Measurements from ENCODE around the gene KRTAP9-8.
"Not testable (repeated sequence)": the region's sequence is repeated elsewhere in the genome, so short reads cannot be mapped to it uniquely, and the experiment has no call there.

DNA sequence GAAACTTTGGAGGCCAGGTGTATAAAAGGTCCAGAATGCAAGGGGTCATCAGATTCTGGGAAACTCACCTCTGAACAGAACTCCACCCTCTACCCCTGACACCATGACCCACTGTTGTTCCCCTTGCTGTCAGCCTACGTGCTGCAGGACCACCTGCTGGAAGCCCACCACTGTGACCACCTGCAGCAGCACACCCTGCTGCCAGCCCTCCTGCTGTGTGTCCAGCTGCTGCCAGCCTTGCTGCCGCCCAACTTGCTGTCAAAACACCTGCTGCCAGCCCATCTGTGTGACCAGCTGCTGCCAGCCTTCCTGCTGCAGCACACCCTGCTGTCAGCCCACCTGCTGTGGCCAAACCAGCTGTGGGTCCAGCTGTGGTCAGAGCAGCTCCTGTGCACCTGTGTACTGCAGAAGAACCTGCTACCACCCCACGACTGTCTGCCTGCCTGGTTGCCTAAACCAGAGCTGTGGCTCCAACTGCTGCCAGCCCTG is at the start of gene KRTAP9-8:
- TF ChIP-seq, protein P1, sequence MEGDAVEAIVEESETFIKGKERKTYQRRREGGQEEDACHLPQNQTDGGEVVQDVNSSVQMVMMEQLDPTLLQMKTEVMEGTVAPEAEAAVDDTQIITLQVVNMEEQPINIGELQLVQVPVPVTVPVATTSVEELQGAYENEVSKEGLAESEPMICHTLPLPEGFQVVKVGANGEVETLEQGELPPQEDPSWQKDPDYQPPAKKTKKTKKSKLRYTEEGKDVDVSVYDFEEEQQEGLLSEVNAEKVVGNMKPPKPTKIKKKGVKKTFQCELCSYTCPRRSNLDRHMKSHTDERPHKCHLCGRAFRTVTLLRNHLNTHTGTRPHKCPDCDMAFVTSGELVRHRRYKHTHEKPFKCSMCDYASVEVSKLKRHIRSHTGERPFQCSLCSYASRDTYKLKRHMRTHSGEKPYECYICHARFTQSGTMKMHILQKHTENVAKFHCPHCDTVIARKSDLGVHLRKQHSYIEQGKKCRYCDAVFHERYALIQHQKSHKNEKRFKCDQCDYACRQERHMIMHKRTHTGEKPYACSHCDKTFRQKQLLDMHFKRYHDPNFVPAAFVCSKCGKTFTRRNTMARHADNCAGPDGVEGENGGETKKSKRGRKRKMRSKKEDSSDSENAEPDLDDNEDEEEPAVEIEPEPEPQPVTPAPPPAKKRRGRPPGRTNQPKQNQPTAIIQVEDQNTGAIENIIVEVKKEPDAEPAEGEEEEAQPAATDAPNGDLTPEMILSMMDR (IDR thresholded peaks at IDR 0.05; ENCODE audit: insufficient read depth, low read length), result not testable (repeated sequence)
- TF ChIP-seq POLR2AphosphoS5, GABPA (IDR thresholded peaks at IDR 0.05; ENCODE audit: low read depth): not testable (repeated sequence)
